PFSK-1 (cell line): ENCODE results near the gene SOBP.

ENCODE experiments used
- FOXP2 ChIP-seq: optimal IDR thresholded peaks from 2 replicates; pipeline ENCODE3; 2011; ENCODE audit warnings: borderline replicate concordance, control low read depth, inconsistent platforms; ENCODE audit not compliant: insufficient read depth; ENCODE audit errors: extremely low read length, extremely low read depth
- POLR2AphosphoS5 ChIP-seq: IDR thresholded peaks from 2 replicates; pipeline ENCODE4 v1.6.1; 2012; ENCODE audit warnings: low read depth, mild to moderate bottlenecking, control low read depth, low read length, moderate library complexity
- SIN3A ChIP-seq: IDR thresholded peaks from 2 replicates; pipeline ENCODE4 v1.6.1; 2012; ENCODE audit warnings: mild to moderate bottlenecking, low read length, moderate library complexity, borderline replicate concordance; ENCODE audit not compliant: insufficient read depth
- TAF1 ChIP-seq: IDR thresholded peaks from 2 replicates; pipeline ENCODE4 v1.6.1; 2012; ENCODE audit warnings: low read length, control low read depth, borderline replicate concordance; ENCODE audit not compliant: insufficient read depth
- TF ChIP-seq, protein P1 (sequence below), 2 experiments: IDR thresholded peaks; 2 replicates each; pipeline versions ENCODE4 v1.6.1 to v1.8.0; 2011 to 2012; ENCODE audit warnings: low read depth in 2 of 2, low read length in 2 of 2, control low read depth in 1 of 2, inconsistent platforms in 1 of 2, mild to moderate bottlenecking in 1 of 2, moderate library complexity in 1 of 2; ENCODE audit not compliant: insufficient read depth in 1 of 2

Gene SOBP

DNA sequence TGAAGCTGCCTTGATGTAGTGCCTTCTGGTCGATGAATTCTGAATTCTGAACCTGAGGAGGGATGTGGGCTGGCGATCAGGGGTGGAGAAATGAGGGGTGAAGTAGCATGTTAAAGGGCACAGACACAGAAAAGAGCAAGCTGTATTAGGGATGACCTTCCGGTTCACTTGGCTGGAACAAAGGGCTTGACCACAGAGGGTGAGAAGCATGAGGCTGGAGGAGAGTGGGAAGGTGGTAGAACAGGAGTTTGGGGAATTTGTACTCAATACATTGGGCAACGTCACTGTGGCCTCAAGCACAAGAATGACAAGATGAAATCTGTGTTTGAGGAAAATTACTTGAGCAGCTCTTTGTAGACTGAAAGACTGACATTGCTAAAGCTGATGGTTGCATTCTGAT lies 155.8 kb downstream of the SOBP start:
- TF ChIP-seq TAF1 = no peak
- no peak for TF ChIP-seq POLR2AphosphoS5
- no peak for TF ChIP-seq SIN3A
- TF ChIP-seq FOXP2 = no peak
- TF ChIP-seq, protein P1, sequence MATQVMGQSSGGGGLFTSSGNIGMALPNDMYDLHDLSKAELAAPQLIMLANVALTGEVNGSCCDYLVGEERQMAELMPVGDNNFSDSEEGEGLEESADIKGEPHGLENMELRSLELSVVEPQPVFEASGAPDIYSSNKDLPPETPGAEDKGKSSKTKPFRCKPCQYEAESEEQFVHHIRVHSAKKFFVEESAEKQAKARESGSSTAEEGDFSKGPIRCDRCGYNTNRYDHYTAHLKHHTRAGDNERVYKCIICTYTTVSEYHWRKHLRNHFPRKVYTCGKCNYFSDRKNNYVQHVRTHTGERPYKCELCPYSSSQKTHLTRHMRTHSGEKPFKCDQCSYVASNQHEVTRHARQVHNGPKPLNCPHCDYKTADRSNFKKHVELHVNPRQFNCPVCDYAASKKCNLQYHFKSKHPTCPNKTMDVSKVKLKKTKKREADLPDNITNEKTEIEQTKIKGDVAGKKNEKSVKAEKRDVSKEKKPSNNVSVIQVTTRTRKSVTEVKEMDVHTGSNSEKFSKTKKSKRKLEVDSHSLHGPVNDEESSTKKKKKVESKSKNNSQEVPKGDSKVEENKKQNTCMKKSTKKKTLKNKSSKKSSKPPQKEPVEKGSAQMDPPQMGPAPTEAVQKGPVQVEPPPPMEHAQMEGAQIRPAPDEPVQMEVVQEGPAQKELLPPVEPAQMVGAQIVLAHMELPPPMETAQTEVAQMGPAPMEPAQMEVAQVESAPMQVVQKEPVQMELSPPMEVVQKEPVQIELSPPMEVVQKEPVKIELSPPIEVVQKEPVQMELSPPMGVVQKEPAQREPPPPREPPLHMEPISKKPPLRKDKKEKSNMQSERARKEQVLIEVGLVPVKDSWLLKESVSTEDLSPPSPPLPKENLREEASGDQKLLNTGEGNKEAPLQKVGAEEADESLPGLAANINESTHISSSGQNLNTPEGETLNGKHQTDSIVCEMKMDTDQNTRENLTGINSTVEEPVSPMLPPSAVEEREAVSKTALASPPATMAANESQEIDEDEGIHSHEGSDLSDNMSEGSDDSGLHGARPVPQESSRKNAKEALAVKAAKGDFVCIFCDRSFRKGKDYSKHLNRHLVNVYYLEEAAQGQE (IDR thresholded peaks at IDR 0.05; ENCODE audit: insufficient read depth in 1 of 2, low read depth in 2 of 2, low read length in 2 of 2) = no peak

DNA sequence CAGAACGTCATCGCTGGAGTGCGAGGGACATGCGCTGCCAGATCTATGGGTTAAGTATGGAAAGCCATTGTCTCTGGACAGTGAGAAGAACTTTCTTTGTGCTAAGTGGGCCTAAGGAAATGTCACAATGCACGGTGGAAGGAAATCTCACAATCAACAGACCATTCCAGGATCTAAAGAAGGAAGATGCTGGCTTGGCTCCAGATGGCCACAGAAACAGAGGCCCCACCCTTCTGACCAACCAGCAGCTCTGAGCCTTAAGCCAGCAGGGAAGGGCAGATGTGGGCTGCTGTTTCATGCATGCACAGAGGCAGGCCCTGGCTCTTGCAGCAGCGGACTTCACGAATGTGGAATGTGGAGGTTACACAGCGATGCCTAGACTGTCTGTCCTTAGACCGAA lies 156.3 kb downstream of the SOBP start:
- TF ChIP-seq POLR2AphosphoS5 (no peak), TAF1 (no peak), FOXP2 (no peak), SIN3A (no peak)
- TF ChIP-seq, protein P1 (IDR thresholded peaks at IDR 0.05; ENCODE audit: insufficient read depth in 1 of 2, low read depth in 2 of 2, low read length in 2 of 2) = no peak

DNA sequence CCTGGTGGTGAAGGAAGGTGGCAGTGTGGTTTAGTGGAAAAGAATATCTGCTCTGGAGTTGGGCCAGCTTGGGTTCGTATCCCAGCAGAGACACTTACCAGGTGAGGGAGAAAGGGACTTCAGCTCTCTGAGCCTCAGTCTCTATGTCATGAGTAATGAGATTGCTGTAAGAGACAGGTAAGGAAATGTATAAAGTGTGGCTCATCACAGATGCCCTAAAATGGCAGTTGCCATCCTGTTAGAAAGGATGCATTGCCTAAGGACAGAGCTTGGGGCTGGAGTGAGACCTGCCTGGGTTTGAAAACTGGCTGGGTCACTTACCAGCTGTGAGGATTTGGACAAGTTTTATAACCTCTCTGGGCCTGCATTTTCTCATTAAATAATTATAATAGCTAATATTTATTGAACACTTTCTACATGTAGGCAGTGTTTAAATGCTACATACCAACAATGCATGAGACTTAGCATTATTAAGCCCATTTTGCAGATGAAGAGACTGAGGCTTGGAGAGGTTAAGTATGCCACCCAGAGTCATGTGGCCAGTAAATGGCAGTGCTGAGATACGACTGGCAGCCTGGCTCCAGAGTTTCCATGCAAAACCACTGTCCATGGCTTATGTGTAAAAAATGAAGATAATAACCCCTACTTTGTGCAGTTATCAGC lies 157.0 kb downstream of the SOBP start:
- TF ChIP-seq TAF1 (no peak), FOXP2 (no peak), SIN3A (no peak), POLR2AphosphoS5 (no peak)
- TF ChIP-seq, protein P1 (IDR thresholded peaks at IDR 0.05; ENCODE audit: insufficient read depth in 1 of 2, low read depth in 2 of 2, low read length in 2 of 2) = no peak

DNA sequence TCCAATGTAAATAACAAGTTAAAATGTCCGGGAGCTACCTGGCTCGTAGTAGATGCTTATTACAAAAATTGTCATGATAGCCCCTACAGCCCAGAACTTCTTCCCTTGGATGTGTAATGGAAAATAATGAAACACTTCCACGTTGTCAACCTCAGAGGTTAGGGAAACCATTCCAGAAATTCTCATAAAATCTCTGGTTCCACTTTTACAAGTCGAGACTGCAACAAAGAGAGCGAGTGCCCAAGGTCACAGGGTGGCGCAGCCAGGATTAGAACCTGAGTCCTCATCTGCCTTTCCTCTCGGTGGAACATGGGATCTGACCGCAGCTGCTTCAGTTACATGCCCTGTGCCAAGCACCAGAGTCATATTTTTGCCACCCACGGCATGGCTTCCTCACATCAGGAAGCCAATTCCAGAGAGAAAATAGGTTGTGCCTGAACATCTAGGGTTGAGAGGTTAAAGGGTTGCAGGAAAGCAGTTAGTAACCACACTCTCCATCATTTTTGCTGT lies 157.6 kb downstream of the SOBP start:
- TF ChIP-seq SIN3A (no peak), FOXP2 (no peak), TAF1 (no peak), POLR2AphosphoS5 (no peak)
- TF ChIP-seq, protein P1 (IDR thresholded peaks at IDR 0.05; ENCODE audit: insufficient read depth in 1 of 2, low read depth in 2 of 2, low read length in 2 of 2) = no peak

DNA sequence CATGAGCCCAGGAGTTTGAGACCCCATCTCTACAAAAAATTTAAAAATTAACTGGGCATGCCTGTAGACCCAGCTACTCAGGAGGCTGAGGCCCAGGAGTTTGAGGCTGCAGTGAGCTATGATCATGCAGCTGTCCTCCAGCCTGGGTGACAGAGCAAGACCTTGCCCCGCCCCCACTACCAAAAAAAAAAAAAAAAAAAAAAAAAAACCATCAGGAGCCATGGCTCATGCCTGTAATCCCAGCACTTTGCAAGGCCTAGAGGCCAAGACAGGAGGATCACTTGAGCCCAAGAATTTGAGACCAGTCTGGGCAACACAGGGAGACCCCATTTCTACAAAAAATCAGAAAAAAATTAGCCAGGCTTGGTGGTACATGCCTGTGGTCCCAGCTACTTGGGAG lies 159.1 kb downstream of the SOBP start:
- no peak for TF ChIP-seq FOXP2
- no peak for TF ChIP-seq SIN3A
- TF ChIP-seq TAF1 = no peak
- TF ChIP-seq, protein P1 (IDR thresholded peaks at IDR 0.05; ENCODE audit: insufficient read depth in 1 of 2, low read depth in 2 of 2, low read length in 2 of 2) = no peak
- no peak for TF ChIP-seq POLR2AphosphoS5
